ENCODE measurements around the gene THEMIS. TPM values are rescaled to one million over a fixed set of nuclear protein-coding genes. Genes with fewer than 3 reads are reported as not detected.
"Not testable (repeated sequence)": the region's sequence is repeated elsewhere in the genome, so short reads cannot be mapped to it uniquely, and the experiment has no call there.

The THEMIS gene
- total RNA-seq, 1 experiment from 2014 or later, result not detected

- DNase-seq (ENCODE audit: extremely low read depth, low read depth), result no peak
Measured at GRCh38 chr6:127812985-127813698, 87.7 kb downstream of the THEMIS start.

- DNase-seq (ENCODE audit: extremely low read depth, low read depth), result no peak
Measured at GRCh38 chr6:127811900-127812570, 88.8 kb downstream of the THEMIS start.

- no peak for DNase-seq (ENCODE audit: extremely low read depth, low read depth)
Measured at GRCh38 chr6:127807806-127808517, 92.9 kb downstream of the THEMIS start.

GRCh38 chr6:127796713-127797112 lies 104.1 kb downstream of the THEMIS start:
- DNase-seq (ENCODE audit: extremely low read depth, low read depth), result no peak

GRCh38 chr6:127794405-127794804 lies 106.5 kb downstream of the THEMIS start:
- DNase-seq (ENCODE audit: extremely low read depth, low read depth), result no peak

GRCh38 chr6:127793396-127793795 lies 107.5 kb downstream of the THEMIS start:
- no peak for DNase-seq (ENCODE audit: extremely low read depth, low read depth)

GRCh38 chr6:127792616-127793015 lies 108.2 kb downstream of the THEMIS start:
- DNase-seq (ENCODE audit: extremely low read depth, low read depth), result no peak

- no peak for DNase-seq (ENCODE audit: extremely low read depth, low read depth)
Measured at GRCh38 chr6:127791779-127792528, 108.9 kb downstream of the THEMIS start.

- no peak for DNase-seq (ENCODE audit: extremely low read depth, low read depth)
Measured at GRCh38 chr6:127790571-127790970, 110.3 kb downstream of the THEMIS start.

- no peak for DNase-seq (ENCODE audit: extremely low read depth, low read depth)
Measured at GRCh38 chr6:127786109-127786508, 114.7 kb downstream of the THEMIS start.

GRCh38 chr6:127784468-127784867 lies 116.4 kb downstream of the THEMIS start:
- no peak for DNase-seq (ENCODE audit: extremely low read depth, low read depth)

GRCh38 chr6:127781636-127782272 lies 119.1 kb downstream of the THEMIS start:
- not testable (repeated sequence) for DNase-seq (ENCODE audit: extremely low read depth, low read depth)

- no peak for DNase-seq (ENCODE audit: extremely low read depth, low read depth)
Measured at GRCh38 chr6:127776320-127776719, 124.5 kb downstream of the THEMIS start.

- no peak for DNase-seq (ENCODE audit: extremely low read depth, low read depth)
Measured at GRCh38 chr6:127775371-127775770, 125.5 kb downstream of the THEMIS start.

GRCh38 chr6:127768745-127769144 lies 132.1 kb downstream of the THEMIS start:
- DNase-seq (ENCODE audit: extremely low read depth, low read depth), result no peak

- DNase-seq (ENCODE audit: extremely low read depth, low read depth), result no peak
Measured at GRCh38 chr6:127768223-127768622, 132.6 kb downstream of the THEMIS start.

- no peak for DNase-seq (ENCODE audit: extremely low read depth, low read depth)
Measured at GRCh38 chr6:127765949-127766348, 134.9 kb downstream of the THEMIS start.

GRCh38 chr6:127762284-127762683 lies 138.6 kb downstream of the THEMIS start:
- no peak for DNase-seq (ENCODE audit: extremely low read depth, low read depth)

GRCh38 chr6:127761084-127761483 lies 139.8 kb downstream of the THEMIS start:
- DNase-seq (ENCODE audit: extremely low read depth, low read depth), result no peak

- no peak for DNase-seq (ENCODE audit: extremely low read depth, low read depth)
Measured at GRCh38 chr6:127749095-127749494, 151.8 kb downstream of the THEMIS start.
